ENCODE results near the gene SLC1A7. TPM values are rescaled to one million over a fixed set of nuclear protein-coding genes. Genes with fewer than 3 reads are reported as not detected.

SLC1A7 gene
- total RNA-seq, 1 donor from 2014 or later = 0.43 TPM

DNA sequence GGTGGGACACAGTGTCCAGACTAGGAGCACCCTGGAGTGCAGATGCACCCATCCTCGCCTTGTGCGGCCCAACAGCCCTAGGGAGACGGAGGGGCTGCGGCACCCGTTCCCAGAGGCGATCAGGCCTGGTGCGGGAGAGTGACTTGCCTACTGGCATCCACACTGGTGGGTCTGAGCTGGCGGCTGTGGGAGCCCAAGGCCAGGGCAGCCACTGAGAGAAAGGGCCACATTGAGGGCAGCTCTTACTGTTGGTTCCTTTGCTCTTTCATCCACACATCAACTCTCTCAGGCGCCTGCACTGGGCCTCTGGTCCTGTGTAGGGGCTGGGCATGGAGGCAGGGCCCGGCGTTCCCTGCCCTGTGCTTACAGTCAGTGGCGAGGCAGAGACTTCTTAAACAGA, 71.8 kb downstream of the SLC1A7 start:
- intact Hi-C loops (cut with DNase I) = no loop called here
- peak; percentile 69 for DNase-seq (ENCODE audit: low spot score)

DNA sequence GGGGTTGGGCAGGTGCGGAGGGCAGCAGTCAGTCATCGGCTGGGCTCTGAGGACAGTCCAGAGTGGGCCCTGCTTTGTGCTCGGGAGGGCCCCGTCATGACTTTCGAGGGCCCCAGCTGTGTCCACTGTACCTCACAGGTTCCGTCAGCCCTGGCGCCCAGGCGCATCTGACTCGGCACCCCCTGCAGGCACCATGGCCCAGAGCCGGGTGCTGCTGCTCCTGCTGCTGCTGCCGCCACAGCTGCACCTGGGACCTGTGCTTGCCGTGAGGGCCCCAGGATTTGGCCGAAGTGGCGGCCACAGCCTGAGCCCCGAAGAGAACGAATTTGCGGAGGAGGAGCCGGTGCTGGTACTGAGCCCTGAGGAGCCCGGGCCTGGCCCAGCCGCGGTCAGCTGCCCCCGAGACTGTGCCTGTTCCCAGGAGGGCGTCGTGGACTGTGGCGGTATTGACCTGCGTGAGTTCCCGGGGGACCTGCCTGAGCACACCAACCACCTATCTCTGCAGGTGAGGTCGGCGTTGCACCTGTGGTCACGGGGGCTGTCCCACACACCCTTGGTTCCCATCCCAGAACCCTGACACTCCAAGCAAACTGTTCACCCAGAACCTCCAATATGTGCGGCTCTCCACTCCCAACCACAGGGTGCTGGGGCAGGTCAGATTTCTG, 72.6 kb downstream of the SLC1A7 start:
- peak; percentile 63 for DNase-seq (ENCODE audit: low spot score)
- intact Hi-C loops (cut with DNase I) = loop anchor here (5.0 kb wide), 1 partner anchor 113 kb away; no protein-coding TSS in a partner anchor

DNA sequence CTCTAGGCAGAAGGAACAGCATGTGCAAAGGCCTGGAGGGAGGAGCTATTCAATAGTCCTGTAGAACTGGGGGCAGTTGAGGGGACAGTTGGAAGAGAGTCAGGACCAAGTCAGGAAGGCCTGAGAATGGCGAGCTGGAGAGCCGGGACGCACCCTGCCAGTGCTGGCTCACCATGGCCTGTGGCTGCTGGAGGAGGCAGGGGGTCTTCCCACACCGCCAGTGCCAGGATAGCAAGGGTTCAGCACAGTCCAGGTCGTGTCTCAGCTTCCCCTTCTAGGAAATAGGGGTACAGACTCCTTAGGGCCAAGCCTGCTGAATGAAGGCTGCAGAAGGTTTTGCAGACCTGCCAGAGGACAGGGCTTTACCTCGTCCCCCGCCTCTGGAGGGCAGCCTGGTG, 73.2 kb downstream of the SLC1A7 start:
- peak; percentile 69 for DNase-seq (ENCODE audit: low spot score)
- intact Hi-C loops (cut with DNase I) = loop anchor here (5.0 kb wide), 1 partner anchor 113 kb away; no protein-coding TSS in a partner anchor

DNA sequence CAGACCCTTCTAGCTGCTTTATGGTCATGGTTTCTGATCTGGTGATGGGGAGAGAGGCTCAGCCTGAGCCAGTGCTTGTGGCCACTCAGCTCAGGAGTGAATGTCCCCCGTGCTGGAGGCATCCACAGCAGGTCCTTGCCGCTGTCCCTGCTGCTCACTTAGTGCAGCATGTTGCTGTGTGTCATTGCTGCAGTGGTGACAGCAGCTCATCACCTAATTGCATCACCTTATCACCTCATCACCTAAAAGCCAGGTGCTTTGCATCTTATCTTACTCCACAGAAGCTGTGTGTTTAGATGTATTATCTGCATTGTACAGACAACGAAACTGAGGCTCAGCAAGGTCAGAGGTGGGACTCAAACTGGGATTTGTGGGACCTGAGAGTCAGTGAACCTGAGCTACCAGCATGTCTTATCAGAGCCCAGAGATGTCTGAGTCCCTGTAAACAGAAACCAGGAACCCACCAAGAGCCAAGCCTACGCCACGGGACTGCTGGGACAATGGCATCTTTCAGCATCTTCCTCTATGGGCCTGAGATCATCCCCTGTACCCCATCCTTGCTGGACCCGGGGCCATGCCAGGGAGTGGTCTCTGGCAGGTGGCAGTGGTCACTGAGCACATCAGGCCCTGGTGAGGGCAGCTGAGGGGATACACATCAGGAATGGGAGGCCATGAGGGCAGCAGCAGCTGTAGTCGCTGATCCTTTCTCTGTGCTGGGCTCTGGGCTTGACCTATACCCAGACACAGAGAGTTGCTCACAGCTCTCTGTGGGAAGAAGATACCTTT, 73.9 kb downstream of the SLC1A7 start:
- intact Hi-C loops (cut with DNase I) = loop anchor here (5.0 kb wide), 1 partner anchor 114 kb away; no protein-coding TSS in a partner anchor
- no peak for DNase-seq (ENCODE audit: low spot score)

DNA sequence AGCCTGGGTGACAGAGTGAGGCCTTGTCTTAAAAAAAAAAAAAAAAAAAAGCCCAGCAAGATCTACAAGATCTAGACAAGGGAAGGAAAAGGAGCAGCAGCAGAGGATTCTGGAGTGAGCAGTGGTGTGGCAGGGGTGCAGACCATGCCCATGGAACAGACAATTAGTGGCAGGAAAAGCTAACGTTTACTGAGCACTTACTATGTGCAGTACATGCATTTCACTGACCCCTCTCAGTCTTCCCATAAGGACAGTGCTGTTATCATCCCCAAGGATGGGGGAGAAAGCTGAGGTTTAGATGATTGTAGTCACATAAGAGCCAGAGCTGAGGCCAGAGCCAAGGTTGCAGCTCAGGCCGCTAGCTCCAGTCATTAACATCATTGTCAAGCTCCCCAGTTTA, 74.6 kb downstream of the SLC1A7 start:
- DNase-seq (ENCODE audit: low spot score) = no peak
- intact Hi-C loops (cut with DNase I) = loop anchor here (5.0 kb wide), 1 partner anchor 114 kb away; no protein-coding TSS in a partner anchor

DNA sequence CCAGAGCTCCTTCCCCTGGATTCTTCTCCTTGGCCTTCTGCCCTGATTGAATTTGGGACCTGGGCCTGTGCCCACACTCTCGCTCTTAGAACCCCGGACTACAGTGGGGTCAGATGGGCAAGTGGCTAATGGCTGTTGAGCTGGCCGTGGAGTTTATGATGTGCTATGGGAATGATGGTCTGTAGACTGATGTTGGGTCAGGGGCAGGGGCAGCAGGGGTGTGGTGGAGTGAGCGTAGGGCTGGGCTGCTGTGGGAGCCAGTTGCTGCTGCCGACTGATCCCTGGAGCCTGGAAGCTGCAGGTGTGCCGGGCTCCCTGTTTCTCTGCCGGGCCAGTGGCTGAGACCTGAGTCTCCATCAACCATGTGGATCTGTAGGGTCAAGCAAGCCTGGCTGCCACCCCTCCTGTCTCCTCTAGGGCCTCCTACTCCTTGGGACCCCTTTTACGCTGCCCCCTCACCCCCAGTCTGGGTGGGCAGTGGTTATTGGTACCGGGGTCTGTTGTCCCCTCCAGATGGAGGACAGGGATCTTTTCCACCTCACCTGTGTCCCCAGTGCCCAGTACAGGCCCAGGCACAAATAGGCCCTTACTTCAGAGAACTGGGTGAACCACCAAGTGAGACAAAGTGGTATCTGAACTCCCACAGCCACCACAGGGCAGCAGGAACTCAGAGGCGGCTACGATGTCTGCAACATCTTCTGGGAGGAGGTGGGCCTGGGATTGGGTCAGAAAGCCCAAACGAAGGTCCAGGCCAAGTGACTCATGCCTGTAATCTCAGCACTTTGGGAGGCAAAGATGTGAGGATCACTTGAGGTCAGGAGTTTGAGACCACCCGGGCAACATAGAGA, 75.3 kb downstream of the SLC1A7 start:
- peak; percentile 69 for DNase-seq (ENCODE audit: low spot score)
- intact Hi-C loops (cut with DNase I) = loop anchor here (5.0 kb wide), 1 partner anchor 115 kb away; no protein-coding TSS in a partner anchor

DNA sequence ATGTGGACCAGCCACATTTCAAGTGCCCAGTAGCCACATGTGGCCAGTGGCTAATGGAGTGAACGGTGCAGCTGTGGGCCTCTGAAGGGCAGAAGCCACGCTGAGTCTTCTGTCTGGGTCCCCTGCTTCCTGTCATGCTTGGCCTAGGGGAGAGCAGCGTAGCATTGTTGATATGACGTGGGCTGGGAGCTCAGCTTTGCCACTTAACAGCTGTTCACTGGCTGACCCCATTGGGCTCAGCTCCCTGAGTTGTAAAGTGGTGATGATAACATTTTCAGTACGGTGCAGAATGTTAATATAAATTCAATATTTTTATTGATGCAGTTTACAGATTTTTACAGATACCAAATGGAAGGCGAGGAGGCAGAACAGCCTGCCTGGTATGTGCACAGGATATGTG, 76.0 kb downstream of the SLC1A7 start:
- peak; percentile 53 for DNase-seq (ENCODE audit: low spot score)
- intact Hi-C loops (cut with DNase I) = loop anchor here (5.0 kb wide), 1 partner anchor 116 kb away; no protein-coding TSS in a partner anchor

DNA sequence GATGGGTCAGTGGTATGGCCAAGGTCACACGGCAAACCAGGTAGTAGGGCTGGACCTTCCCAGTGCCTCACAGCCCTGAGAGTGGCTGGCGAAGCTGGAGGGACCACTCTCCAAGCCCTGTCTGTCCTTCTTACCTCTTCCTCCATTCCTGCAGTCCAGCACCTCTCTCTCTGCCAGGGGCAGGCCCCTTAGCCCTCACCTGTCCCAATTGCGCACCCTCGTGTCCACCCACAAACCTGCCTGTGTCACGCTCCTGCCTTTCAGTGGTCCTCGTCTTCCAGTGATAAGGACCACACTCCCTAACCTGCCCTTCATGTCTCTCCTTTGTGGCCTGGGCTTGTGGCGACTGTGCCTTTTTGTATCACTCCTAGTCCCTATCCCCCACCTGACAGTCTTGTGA, 77.0 kb downstream of the SLC1A7 start:
- intact Hi-C loops (cut with DNase I) = loop anchor here (5.0 kb wide), 1 partner anchor 117 kb away; no protein-coding TSS in a partner anchor
- no peak for DNase-seq (ENCODE audit: low spot score)

DNA sequence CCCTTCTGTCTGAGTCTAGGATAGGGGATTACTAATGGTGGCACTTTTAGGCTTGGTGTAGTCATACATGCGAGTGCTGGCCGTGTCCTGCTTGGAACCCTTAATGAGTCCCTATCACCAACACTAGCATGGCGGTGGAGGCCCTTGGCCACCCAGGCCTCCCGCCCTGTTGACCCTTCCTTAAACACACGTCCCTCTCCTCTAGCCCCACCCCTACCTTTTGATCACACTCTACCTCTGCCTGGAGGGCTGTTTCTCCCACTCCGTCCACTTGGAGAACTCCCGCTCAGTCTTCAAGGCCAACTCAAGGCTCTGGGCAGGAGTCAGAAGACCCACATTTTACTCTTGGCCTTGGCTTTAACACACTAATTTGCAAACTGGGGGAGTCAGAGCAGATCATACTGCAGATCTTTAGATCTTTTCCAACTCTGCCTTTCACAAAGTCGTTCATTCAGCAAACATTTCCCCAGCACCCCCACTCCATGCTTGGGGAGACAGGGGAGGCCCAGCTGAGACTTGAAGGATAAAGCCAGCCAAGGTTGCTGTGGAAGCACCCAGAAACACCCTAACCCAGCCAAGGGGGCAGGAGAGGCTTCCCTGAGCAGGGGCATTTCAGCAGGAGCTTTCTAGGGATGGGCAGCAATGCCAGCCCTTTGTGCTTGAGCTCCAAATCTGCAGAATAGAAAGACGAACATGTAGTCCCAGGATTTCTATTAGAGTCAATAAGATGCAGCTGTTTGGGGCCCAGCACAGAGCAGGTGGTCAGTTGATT, 78.5 kb downstream of the SLC1A7 start:
- intact Hi-C loops (cut with DNase I) = loop anchor here (5.0 kb wide), 1 partner anchor 58 kb away; no protein-coding TSS in a partner anchor
- DNase-seq (ENCODE audit: low spot score) = no peak

DNA sequence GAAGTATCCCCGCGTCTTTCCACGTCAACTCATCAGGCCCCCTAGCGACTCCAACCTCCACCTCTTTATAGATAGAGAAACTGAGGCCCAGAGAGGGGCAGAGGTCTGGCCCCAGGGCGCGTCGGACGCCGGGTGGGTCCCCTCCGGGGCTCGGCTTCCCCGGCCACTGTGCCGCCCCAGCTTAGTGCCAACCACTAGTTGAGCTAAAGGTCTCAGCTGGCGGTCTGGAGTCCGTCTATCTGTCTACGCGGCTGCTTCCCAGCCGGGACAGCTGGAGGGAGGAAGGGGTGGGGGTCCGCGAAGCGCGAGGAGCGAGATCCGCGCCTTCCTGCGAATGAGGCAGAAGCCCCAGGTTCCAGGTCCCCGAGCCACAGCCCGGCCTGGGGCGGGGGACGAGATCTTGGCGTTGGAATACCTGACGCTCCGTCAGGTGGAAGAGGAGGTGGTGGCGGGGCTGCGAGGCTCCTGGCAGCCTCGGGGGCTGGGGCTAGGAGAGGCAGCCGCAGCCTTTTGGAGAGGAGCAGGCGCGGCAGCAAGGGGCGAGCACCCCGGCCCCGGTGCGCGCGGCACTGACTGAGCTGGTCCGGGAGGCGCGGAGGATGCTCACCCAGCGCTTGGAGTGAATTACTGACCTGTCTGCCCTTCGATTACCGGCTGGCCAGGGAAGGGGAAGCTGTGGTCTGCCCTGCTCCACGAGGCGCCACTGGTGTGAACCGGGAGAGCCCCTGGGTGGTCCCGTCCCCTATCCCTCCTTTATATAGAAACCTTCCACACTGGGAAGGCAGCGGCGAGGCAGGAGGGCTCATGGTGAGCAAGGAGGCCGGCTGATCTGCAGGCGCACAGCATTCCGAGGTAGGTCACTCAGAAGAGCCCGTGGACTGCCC, 79.5 kb downstream of the SLC1A7 start:
- intact Hi-C loops (cut with DNase I) = loop anchor here (5.0 kb wide), 1 partner anchor 59 kb away; no protein-coding TSS in a partner anchor
- DNase-seq (ENCODE audit: low spot score) = peak; percentile 58

DNA sequence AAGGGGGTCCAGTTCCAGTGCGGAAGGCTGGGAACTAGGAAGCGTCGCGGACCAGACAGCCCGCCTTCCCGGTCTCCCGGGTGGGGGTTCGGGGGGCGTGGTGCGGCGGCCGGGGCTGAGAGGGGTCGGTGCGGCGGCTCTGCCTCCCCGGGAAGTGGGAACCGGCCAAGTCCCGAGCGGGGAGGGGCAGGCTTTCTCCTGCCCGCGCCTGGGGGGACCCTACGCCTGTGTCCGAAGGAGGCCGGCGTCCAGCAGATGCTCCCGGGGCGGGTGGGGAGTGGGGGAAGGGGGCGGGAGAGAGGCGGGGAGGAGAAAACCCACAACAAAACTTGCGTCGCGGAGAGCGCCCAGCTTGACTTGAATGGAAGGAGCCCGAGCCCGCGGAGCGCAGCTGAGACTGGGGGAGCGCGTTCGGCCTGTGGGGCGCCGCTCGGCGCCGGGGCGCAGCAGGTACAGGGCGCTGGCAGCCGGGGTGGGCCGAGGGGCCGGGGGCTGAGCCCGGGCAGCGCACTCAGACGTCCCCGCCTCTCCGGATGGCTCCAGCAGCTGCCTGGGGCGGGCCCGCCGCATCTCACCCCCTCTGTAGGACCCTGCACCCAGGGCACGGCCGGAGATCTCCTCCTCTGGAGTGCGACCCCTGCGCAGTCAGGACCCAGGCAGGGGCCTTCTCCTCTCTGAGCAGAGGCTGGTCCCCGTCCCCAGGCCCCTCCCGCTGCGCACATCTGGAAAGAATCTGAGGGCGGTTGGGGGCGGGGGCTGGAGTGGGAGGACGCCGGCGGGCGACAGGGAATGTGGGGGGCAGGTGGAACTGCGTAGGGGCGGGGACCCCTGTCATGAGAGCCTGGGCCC, 80.4 kb downstream of the SLC1A7 start, which contains the start of gene PODN:
Gene PODN, plus strand, starts transcription at position 355 of the 849 bp plus-strand sequence. CDS start 7,643 bp downstream, outside the sequence.
- intact Hi-C loops (cut with DNase I) = loop anchor here (5.0 kb wide), 1 partner anchor 60 kb away; no protein-coding TSS in a partner anchor
- DNase-seq (ENCODE audit: low spot score) = peak; percentile 71

DNA sequence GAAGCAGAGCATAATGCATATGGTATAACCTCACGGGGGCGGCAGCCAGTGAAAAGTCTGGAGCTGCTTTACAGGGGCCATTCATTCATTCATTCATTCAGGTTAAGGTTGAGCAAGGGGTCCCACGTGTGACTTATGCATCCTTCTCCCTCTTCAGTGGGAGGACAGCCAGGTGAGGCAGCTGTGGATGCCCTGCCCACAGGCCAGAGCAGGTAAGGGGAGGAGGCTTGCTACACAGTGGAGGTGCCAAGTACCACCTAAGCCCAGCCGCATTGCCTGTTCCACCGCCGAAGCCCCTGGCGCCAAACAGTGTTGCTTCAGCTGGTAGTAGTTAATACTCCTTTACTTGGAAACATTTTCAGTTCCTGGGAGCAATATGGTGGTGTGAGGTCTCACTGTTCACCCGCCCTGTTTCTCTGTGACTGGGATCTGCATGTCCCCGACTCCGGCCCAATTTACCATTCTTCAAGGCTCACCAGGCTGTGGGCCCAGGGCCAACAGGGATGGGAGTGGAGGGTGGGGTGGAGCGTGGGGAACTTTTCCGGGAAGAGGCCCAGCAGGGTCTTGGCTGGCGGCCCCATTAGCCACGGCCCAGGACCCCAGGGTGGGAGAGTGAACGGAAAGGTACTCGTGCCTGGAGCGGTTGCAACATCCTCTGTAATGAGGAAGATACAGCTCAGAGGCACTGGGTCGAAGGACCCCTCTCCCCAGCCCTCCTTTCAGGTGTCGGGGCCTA, 81.1 kb downstream of the SLC1A7 start:
- intact Hi-C loops (cut with DNase I) = loop anchor here (5.0 kb wide), 1 partner anchor 61 kb away; no protein-coding TSS in a partner anchor
- DNase-seq (ENCODE audit: low spot score) = peak; percentile 62

DNA sequence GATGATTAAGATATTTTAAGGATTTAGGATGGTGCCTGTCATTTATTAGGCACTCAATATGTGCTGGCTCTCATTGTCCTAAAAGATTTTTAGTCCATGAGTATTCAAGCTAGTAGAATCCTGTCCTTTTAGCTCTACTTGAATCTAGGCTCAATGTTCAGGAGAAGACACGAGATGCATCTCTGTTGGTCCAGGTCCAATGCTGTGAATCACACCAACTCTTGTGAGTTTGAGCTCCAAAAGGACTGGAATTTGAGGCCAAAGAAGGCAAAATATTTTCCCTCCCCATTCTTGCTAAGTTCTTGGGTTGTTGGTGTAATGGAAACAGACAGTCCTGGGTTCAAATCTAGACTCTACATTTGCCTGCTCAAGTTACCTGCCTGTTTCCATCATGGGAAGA, 81.9 kb downstream of the SLC1A7 start:
- no peak for DNase-seq (ENCODE audit: low spot score)
- intact Hi-C loops (cut with DNase I) = loop anchor here (5.0 kb wide), 1 partner anchor 62 kb away; no protein-coding TSS in a partner anchor

DNA sequence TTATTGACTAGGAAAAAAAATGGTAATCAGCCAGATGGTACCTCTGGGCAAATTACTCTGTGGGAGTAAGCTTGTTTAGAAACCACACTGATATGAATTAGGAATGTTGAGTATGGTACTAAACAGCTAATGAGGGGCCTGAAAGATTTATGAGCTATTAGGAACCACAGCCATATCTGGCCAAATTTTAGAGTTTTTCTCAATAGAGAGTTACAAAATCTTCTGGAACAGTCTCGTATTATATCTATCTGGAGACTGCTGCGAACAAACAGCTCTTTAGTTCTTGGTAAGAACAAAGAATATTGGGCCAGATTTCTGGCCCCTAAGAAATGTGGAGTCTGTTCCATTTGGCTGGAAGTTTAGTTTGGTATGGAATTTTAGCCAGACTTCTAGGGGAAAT, 85.3 kb downstream of the SLC1A7 start:
- DNase-seq (ENCODE audit: low spot score) = no peak
- intact Hi-C loops (cut with DNase I) = no loop called here

DNA sequence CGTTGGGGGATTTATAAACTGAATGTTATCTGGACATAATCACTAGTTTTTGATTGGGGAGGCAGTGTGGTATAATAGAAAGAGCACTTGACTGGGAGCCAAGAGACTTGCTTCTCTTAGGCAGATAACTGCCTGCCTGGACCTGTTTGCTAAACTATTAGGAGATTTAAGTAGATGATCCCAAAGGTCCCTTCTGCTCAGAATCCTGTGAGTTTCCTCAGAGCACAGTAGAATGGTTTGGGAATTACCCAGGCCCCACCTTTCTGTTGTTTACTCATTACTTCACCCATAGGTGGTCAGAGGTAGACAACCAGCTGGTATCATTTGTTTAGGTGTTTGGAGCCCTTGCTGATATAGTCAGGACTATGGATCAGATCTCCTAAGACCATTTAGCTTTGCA, 90.8 kb downstream of the SLC1A7 start:
- DNase-seq (ENCODE audit: low spot score) = no peak
- intact Hi-C loops (cut with DNase I) = no loop called here

DNA sequence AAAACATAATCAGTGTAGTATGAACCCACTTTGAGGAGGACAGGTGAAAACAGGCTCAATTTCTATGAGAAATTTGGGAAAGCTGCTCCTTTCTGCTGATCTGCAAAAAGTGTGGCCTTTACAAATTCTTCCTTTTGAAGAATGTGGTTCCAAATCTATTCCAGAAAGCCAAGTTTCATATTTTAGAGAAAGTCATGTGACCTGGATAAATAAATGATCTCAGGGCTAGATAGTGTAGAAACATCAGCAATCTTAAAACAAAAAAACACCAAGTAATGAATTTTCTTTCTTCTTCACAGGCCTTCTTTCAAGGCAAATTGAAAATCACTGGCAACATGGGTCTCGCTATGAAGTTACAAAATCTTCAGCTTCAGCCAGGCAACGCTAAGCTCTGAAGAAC, 92.1 kb downstream of the SLC1A7 start:
- intact Hi-C loops (cut with DNase I) = no loop called here

More for the DNA sequence above, 92.1 kb downstream of the SLC1A7 start:
- no peak for DNase-seq (ENCODE audit: low spot score)
